Activated CD8-positive, alpha-beta memory T cell treated with anti-CD3 and anti-CD28 coated beads for 36 hours (primary cell): ENCODE data around the gene ZNF687. TPM values are rescaled to one million over a fixed set of nuclear protein-coding genes. Genes with fewer than 3 reads are reported as not detected.

Experiments
- CTCF ChIA-PET: fragments of 350-600 bp; sonication (Branson Sonifier 250); formaldehyde crosslinking; loops from one replicate; lab custom pipeline; 2021; ENCODE audit warnings: antibody characterized with exemption; lab: Charles Lee
- POLR2A ChIA-PET: fragments of 350-600 bp; sonication (Branson Sonifier 250); formaldehyde crosslinking; loops from one replicate; lab custom pipeline; 2021; ENCODE audit warnings: antibody characterized with exemption; lab: Charles Lee
- total RNA-seq, 2 experiments: library from RNA; stranded (reverse); gene quantifications; one replicate each; pipeline ENCODE4 v1.2.3, GENCODE V29; 2021

ZNF687 gene, protein sequence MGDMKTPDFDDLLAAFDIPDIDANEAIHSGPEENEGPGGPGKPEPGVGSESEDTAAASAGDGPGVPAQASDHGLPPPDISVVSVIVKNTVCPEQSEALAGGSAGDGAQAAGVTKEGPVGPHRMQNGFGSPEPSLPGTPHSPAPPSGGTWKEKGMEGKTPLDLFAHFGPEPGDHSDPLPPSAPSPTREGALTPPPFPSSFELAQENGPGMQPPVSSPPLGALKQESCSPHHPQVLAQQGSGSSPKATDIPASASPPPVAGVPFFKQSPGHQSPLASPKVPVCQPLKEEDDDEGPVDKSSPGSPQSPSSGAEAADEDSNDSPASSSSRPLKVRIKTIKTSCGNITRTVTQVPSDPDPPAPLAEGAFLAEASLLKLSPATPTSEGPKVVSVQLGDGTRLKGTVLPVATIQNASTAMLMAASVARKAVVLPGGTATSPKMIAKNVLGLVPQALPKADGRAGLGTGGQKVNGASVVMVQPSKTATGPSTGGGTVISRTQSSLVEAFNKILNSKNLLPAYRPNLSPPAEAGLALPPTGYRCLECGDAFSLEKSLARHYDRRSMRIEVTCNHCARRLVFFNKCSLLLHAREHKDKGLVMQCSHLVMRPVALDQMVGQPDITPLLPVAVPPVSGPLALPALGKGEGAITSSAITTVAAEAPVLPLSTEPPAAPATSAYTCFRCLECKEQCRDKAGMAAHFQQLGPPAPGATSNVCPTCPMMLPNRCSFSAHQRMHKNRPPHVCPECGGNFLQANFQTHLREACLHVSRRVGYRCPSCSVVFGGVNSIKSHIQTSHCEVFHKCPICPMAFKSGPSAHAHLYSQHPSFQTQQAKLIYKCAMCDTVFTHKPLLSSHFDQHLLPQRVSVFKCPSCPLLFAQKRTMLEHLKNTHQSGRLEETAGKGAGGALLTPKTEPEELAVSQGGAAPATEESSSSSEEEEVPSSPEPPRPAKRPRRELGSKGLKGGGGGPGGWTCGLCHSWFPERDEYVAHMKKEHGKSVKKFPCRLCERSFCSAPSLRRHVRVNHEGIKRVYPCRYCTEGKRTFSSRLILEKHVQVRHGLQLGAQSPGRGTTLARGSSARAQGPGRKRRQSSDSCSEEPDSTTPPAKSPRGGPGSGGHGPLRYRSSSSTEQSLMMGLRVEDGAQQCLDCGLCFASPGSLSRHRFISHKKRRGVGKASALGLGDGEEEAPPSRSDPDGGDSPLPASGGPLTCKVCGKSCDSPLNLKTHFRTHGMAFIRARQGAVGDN
- total RNA-seq: 10 to 100 TPM; 21.6 to 22.2 TPM

- CTCF ChIA-PET: interaction anchor here (0.6 to 1.9 kb wide), 10 partner anchors 16 to 565 kb away, joined by 3 to 10 read pairs (median 4); partner anchors contain the start of genes CDC42SE1, PI4KB and PSMB4
- POLR2A ChIA-PET: interaction anchor here (1.1 to 1.4 kb wide), 3 partner anchors 11 to 92 kb away, joined by 4 read pairs; partner anchors contain the start of gene VPS72
These were observed at the start of gene ZNF687 for GRCh38 chr1:151281969-151282882. TSS of gene ZNF687 (plus strand) at chr1:151282299. CDS start at chr1:151286292, 3,993 bp downstream.

DNA sequence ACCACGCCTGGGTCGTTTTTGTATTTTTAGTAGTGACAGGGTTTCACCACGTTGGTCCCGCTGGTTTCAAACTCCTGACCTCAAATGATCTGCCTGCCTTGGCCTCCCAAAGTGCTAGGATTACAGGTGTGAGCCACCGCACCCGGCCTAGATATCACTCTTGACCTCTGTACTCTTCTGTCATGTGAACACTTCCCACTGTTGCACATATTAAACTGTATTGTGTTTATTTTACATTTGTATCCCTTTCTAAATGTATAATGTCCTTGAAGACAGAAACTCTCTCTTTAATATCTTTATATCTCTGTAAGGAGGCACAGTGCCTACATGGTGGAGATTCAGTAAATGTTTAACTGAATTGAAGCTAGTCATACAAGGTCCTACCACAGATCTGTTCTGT is 46.9 kb upstream of the ZNF687 start:
- ChIA-PET CTCF (interaction anchor here (0.7 to 1.2 kb wide), 2 partner anchors 99 to 105 kb away, joined by 3 to 4 read pairs; no protein-coding TSS in a partner anchor), POLR2A (no interaction called here)

- CTCF ChIA-PET: no interaction called here
- POLR2A ChIA-PET: no interaction called here
These were observed 44.2 kb upstream of the ZNF687 start for GRCh38 chr1:151237678-151238466.

DNA sequence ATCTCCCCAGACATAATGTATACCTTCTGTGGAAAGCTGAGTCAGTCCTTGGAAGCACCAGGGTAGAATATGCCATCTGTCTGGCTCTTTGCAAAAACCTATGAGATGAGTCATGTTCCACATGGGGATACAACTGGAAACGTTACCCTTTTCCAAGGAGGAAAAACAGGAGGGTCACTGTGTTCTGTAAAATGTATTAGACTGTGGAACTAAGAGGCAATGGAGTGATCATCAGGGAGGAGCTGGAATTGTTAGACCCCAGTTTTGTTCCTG is 43.7 kb upstream of the ZNF687 start:
- ChIA-PET POLR2A (no interaction called here), CTCF (no interaction called here)

DNA sequence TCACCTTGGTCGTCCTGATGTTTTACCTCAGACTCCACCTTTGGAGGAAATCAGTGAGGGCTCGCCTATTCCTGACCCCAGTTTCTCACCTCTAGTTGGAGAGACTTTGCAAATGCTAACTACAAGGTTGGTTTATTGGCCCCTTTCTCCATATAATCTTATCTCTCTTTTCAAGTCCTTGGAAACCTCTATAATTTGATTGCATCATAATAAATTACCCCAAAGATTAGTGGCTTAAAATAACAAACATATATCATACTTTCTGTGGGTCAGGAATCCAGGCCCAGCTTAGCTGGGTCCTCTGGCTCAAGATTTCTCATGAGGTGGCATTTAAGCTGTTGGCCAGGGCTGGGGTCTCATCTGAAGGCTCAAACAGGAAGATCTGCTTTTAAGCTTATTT is 39.7 kb upstream of the ZNF687 start:
- POLR2A ChIA-PET: interaction anchor here (0.6 kb wide), 2 partner anchors 12 to 94 kb away, joined by 3 read pairs; partner anchors contain the start of gene PSMD4
- CTCF ChIA-PET: no interaction called here

DNA sequence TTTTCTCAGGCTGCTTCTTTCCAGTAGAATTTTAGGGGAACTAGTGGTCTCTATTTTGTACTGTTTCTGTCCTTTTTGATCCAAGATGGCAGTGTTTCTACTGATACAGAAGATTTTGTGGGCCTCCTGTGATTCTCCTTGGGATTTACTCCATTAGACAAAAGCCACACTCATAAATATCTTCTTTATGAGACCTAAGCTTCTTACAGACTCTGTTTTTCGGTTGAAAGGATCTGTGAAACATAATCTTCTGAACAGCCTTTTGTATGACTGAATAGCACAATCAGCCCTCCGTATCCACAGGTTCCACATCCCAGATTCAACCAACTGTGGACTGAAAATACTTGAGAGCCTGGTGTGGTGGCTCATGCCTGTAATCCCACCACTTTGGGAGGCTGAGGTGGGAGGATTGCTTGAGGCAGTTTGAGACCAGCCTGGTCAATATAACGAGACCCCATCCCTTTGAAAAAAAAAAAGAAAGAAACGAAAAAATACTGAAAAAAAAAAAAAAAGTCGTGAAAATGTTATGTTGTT is 38.3 kb upstream of the ZNF687 start:
- ChIA-PET POLR2A (no interaction called here), CTCF (no interaction called here)

DNA sequence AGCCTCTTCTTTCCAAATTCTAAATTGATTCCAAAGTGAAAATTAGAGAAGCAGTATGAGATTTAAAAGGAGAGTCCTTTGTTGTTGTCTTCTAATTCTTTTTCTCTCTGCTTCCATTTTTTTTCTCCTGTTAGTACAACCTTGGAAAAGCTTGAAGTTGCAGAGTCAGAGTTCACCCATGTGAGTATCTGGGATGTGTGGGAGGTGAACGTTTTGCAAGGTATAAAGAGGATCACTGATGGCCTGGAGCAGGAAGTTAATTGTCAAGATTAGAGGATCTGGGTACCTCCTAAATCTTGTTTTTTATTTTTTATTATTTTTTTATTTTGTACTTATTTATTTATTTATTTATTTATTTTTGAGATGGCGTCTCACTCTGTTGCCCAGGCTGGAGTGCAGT is 35.3 kb upstream of the ZNF687 start:
- CTCF ChIA-PET: no interaction called here
- POLR2A ChIA-PET: no interaction called here

- ChIA-PET POLR2A (interaction anchor here (0.7 to 1.6 kb wide), 2 partner anchors 51 to 62 kb away, joined by 5 to 8 read pairs; partner anchors contain the start of gene VPS72), CTCF (interaction anchor here (0.5 to 2.6 kb wide), 13 partner anchors 9 to 224 kb away, joined by 3 to 15 read pairs (median 5); partner anchors contain the start of gene VPS72)
These were observed 30.2 kb upstream of the ZNF687 start for GRCh38 chr1:151251656-151252470.

DNA sequence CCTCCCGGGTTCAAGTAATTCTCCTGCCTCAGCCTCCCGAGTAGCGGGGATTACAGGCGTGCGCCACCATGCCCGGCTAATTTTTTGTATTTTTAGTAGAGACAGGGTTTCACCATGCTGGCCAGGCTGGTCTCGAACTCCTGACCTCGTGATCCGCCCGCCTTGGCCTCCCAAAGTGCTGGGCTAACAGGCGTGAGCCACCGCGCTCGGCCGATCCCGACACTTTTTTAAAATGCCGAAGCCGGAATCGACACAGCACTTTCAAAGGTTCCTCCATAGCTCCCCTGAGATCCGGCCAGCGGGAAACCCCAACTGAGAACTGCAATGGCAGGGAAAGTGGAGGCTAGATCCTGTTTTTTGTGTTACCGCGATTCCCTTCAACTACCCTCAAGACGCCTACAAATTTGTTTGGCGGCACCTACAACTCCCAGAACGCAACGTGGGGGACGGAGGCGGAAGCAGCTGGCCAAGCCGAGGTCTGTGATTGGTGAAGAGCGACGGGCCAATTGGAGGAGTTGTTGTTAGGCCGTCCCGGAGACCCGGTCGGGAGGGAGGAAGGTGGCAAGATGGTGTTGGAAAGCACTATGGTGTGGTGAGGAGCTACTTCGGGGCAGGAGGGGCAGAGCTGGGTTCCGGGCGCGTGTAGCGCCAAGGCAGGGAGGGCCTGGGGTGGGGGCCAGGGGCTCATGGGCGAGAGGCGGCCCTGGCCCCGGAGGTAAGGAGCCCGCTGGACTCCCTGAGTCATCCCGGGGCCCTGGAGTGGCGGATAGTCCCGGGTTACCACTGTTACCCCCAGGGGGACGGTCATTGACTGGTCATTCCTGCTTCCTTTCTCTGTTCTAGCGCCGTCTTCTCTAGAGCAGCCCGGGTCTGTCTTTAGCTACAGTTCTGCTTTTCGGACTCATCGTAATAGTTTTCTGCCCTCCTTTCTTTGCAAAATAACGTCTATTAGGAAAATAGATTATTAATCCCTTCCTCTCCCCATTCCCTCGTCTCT is 27.6 kb upstream of the ZNF687 start, which contains the start of gene PSMD4:
Gene PSMD4 (plus strand): TSS at position 518 of the 997 bp plus-strand sequence. CDS start 49 bp downstream, at position 567.
- ChIA-PET CTCF (interaction anchor here (1.0 to 1.3 kb wide), 5 partner anchors 23 to 155 kb away, joined by 3 to 6 read pairs (median 4); no protein-coding TSS in a partner anchor), POLR2A (interaction anchor here (0.6 to 1.1 kb wide), 7 partner anchors 12 to 183 kb away, joined by 3 to 8 read pairs (median 3); partner anchors contain the start of genes PIP5K1A and VPS72)

- ChIA-PET CTCF (interaction anchor here (0.7 to 1.3 kb wide), 4 partner anchors 22 to 86 kb away, joined by 3 to 6 read pairs (median 4); no protein-coding TSS in a partner anchor), POLR2A (interaction anchor here (0.6 to 0.9 kb wide), 2 partner anchors 57 to 93 kb away, joined by 3 to 4 read pairs; partner anchors contain the start of gene PIP5K1A)
These were observed 26.7 kb upstream of the ZNF687 start for GRCh38 chr1:151255381-151255780.

DNA sequence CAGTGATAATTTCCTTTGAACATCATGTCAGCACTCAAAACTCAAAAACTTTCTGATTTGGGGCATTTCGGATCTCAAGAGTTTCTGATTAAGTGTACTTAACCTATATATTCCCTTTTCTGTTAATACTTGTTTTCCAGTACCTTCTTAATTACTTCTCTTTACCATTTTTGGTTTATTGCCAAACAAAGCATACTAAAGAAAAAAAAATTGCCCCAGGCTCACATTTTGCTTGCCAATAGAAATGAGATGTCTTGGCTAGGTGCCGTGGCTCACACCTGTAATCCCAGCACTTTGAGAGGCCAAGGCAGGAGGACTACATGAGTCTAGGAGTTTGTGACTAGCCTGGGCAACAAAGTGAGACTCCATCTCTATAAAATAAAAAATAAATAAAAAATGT is 22.7 kb upstream of the ZNF687 start:
- ChIA-PET CTCF (interaction anchor here (2.4 kb wide), 1 partner anchor 8 kb away, joined by 15 read pairs; no protein-coding TSS in a partner anchor), POLR2A (no interaction called here)

DNA sequence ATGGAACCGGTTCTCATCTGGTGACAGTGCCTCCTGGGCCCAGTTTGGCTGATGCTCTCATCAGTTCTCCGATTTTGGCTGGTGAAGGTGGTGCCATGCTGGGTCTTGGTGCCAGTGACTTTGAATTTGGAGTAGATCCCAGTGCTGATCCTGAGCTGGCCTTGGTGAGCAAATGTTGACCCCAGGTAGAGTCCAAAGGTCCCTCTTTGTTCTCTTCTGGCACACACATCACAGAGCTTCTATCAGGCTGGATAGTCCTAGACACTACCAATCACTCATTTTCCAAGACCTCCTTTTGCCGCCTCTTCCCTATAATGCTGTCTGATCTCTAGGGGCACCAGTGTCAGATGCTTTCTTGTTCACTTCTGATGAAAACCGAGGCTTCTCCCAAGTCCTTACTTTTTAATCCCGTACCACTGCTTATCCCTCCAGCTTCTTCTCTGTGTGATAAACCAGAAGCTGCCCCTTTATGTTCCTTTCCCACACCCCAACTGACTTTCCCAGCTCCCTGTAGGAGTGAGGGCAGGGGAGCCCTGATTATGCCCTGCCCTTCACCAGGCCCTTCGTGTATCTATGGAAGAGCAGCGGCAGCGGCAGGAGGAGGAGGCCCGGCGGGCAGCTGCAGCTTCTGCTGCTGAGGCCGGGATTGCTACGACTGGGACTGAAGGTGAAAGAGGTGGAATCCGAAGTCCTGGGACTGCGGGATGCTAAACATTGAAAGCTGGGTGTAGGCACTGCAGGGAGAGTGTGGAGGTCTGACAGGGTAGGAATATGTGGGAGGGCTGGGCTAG is 16.5 kb upstream of the ZNF687 start:
- ChIA-PET CTCF (no interaction called here), POLR2A (no interaction called here)

- ChIA-PET POLR2A (no interaction called here), CTCF (no interaction called here)
These were observed 15.8 kb upstream of the ZNF687 start for GRCh38 chr1:151266315-151266714.

DNA sequence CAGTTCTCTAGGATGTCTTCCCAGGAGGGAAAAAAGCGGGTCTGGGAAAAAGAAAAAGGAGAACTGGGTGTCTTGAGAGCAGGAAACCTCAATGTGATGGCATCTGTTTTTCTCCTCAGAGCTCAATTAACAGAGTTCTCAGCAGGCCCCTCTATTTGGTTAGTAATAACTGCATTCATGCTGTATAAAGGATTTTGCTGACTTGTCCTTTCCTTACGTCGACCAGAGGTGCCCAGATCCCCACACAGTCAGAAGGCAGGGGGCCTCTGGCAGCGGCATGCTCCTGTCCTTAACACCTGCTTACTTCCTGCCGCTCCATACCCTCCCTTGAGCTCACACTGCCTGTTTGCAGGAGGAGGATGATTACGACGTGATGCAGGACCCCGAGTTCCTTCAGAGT is 15.3 kb upstream of the ZNF687 start:
- CTCF ChIA-PET: no interaction called here
- POLR2A ChIA-PET: no interaction called here
